Keratinocyte (primary cell): ENCODE measurements around the gene NTN3. TPM values are rescaled to one million over a fixed set of nuclear protein-coding genes. Genes with fewer than 3 reads are reported as not detected.

Experiments
- DNase-seq: peaks from one replicate; pipeline ENCODE4 v3.0.0-alpha.2; 2011; ENCODE audit warnings: low read depth, missing footprints, low spot score
- FAIRE-seq: peaks from 2 replicates; lab custom pipeline; 2011; peaks lifted over from hg19 to GRCh38; lab: Jason Lieb, UNC
- H2AFZ ChIP-seq: 2 replicates; pipeline ENCODE4 v1.6.0; 2012; ENCODE audit warnings: low read length, control low read depth, inconsistent platforms; ENCODE audit not compliant: control insufficient read depth
- H3K27ac ChIP-seq: 2 replicates; pipeline ENCODE4 v1.5.1; 2011; ENCODE audit warnings: low read length; ENCODE audit not compliant: control insufficient read depth, insufficient read depth
- H3K27me3 ChIP-seq: 3 replicates; pipeline ENCODE4 v1.6.0; 2011; ENCODE audit warnings: low read length; ENCODE audit not compliant: control insufficient read depth, insufficient read depth; ENCODE audit errors: extremely low read depth
- H3K36me3 ChIP-seq, 2 experiments: 2 replicates in 1 of 2; 3 replicates in 1 of 2; pipeline ENCODE4 v1.5.1; 2011; ENCODE audit warnings: low read length in 2 of 2, mild to moderate bottlenecking in 1 of 2; ENCODE audit not compliant: control insufficient read depth in 2 of 2, insufficient read depth in 2 of 2; ENCODE audit errors: extremely low read depth in 1 of 2
- H3K4me1 ChIP-seq: 3 replicates; pipeline ENCODE4 v1.5.1; 2011; ENCODE audit warnings: low read length; ENCODE audit not compliant: control insufficient read depth, insufficient read depth; ENCODE audit errors: extremely low read depth
- H3K4me2 ChIP-seq: 3 replicates; pipeline ENCODE4 v1.6.0; 2011; ENCODE audit warnings: low read depth, low read length; ENCODE audit not compliant: control insufficient read depth, insufficient read depth; ENCODE audit errors: extremely low read depth
- H3K4me3 ChIP-seq, 3 experiments: fragments of 200-600 bp in 1 of 3; sonication (generic) in 1 of 3; 2 replicates in 2 of 3; 3 replicates in 1 of 3; pipeline ENCODE4 v1.5.1; 2011 to 2016; ENCODE audit warnings: low read length in 3 of 3, mild to moderate bottlenecking in 3 of 3, control low read depth in 2 of 3, inconsistent platforms in 1 of 3, low read depth in 1 of 3, mixed read lengths in 1 of 3, mixed run types in 1 of 3, moderate library complexity in 1 of 3; ENCODE audit not compliant: control insufficient read depth in 2 of 3, insufficient read depth in 2 of 3; ENCODE audit errors: extremely low read depth in 1 of 3
- H3K79me2 ChIP-seq: 2 replicates; pipeline ENCODE4 v1.6.0; 2012; ENCODE audit warnings: low read length; ENCODE audit not compliant: control insufficient read depth, insufficient read depth
- H3K9ac ChIP-seq: 3 replicates; pipeline ENCODE4 v1.6.0; 2011; ENCODE audit warnings: low read length; ENCODE audit not compliant: control insufficient read depth, insufficient read depth; ENCODE audit errors: extremely low read depth
- H3K9me1 ChIP-seq: 3 replicates; pipeline ENCODE4 v1.6.0; 2011; ENCODE audit warnings: low read length; ENCODE audit not compliant: control insufficient read depth, insufficient read depth; ENCODE audit errors: extremely low read depth
- H3K9me3 ChIP-seq: 2 replicates; pipeline ENCODE4 v1.5.1; 2012; ENCODE audit warnings: low read depth, low read length; ENCODE audit not compliant: control insufficient read depth
- H4K20me1 ChIP-seq: 3 replicates; pipeline ENCODE4 v1.6.0; 2011; ENCODE audit warnings: low read length; ENCODE audit not compliant: control insufficient read depth, insufficient read depth; ENCODE audit errors: extremely low read depth
- EZH2 ChIP-seq: IDR thresholded peaks from one replicate; pipeline ENCODE4 v1.6.1; 2012; ENCODE audit warnings: inconsistent platforms, mild to moderate bottlenecking, low read length, moderate library complexity
- dilution Hi-C: fragments of 300-500 bp; cut with MboI; formaldehyde crosslinking; loops from one replicate; pipeline ENCODE4 v1.7.0; 2020; ENCODE audit warnings: low sequenced_read_pairs; ENCODE audit not compliant: extremely low pct_ligation_motif_present
- polyA plus RNA-seq, 5 experiments: library from polyadenylated mRNA; depleted of rRNA in 3 of 5; stranded (reverse) in 3 of 5; stranded (forward) in 1 of 5; unstranded in 1 of 5; fragments of >200 nt; gene quantifications; 1 replicate in 1 of 5; 2 replicates in 3 of 5; 3 replicates in 1 of 5; pipeline versions ENCODE4 v1.2.1 to v1.2.3, GENCODE V29; 2011 to 2012; ENCODE audit warnings: missing spikeins in 2 of 5, low read depth in 1 of 5, low replicate concordance in 1 of 5
- TF ChIP-seq, protein P1 (sequence below), 3 experiments: IDR thresholded peaks in 1 of 3; conservative IDR thresholded peaks in 1 of 3; optimal IDR thresholded peaks in 1 of 3; 2 replicates in 2 of 3; 3 replicates in 1 of 3; pipeline versions ENCODE3 to v1.5.1; 2011; ENCODE audit warnings: low read length in 3 of 3, mild to moderate bottlenecking in 3 of 3, moderate library complexity in 2 of 3, control low read depth in 1 of 3, inconsistent platforms in 1 of 3; ENCODE audit not compliant: insufficient read depth in 2 of 3; ENCODE audit errors: extremely low read depth in 1 of 3

NTN3 gene
- polyA plus RNA-seq, 1 donor (not counting 4 experiments of a cell fraction or from before 2014, with no cell fraction given): not detected

DNA sequence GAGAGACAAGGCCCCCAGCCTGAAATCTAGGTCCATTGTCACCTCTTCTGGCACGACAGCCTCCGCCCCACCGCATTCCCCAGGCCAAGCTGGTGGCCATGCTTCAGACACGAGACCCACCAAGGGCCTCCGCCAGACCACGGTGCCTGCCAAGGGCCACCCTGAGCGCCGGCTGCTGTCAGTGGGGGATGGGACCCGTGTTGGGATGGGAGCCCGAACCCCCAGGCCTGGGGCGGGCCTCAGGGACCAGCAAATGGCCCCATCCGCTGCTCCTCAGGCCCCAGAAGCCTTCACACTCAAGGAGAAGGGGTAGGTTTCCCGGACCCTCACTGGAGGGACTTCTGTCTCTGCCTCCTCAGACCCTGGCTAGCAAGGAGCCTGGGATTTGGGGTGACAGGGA is 10.2 kb upstream of the NTN3 start:
- peak overlapping the region; percentile 28 for H3K9ac ChIP-seq

DNA sequence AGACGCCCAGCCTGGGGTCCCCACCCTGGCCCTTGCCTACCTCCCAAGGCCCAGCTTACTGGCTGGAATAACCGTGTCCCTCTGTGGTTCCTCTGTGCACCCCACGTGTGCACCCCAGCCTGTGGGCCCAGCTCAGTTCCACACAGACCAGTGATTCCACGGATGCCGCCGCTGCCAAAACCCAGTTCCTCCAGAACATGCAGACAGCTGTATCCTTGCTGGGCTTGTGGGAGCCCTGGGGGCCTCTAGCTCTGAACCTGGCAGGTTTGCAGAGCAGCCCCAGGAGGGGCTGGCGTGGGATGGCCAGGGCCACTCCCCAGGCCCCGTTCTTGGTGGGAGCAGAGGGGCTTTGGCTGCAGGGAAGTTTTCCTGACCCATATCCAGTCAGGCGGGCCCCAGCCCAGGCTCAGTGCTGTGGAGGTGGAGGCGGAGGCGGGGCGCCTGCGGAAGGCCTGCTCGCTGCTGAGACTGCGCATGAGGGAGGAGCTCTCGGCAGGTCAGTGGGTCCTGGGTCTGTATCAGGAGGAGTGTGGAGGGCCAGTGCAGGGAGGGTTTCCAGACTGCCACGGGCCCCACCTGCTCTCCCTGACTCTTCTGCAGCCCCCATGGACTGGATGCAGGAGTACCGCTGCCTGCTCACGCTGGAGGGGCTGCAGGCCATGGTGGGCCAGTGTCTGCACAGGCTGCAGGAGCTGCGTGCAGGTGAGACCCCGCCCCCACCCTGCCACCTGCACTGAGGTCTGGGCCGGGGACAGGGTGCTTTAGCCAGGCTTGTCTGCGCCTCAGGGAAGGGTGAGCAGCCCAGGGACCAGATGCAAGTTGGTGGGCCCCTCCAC is 8.8 kb upstream of the NTN3 start:
- H3K9ac ChIP-seq: no peak overlapping the region
- TF ChIP-seq, protein P1, sequence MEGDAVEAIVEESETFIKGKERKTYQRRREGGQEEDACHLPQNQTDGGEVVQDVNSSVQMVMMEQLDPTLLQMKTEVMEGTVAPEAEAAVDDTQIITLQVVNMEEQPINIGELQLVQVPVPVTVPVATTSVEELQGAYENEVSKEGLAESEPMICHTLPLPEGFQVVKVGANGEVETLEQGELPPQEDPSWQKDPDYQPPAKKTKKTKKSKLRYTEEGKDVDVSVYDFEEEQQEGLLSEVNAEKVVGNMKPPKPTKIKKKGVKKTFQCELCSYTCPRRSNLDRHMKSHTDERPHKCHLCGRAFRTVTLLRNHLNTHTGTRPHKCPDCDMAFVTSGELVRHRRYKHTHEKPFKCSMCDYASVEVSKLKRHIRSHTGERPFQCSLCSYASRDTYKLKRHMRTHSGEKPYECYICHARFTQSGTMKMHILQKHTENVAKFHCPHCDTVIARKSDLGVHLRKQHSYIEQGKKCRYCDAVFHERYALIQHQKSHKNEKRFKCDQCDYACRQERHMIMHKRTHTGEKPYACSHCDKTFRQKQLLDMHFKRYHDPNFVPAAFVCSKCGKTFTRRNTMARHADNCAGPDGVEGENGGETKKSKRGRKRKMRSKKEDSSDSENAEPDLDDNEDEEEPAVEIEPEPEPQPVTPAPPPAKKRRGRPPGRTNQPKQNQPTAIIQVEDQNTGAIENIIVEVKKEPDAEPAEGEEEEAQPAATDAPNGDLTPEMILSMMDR (optimal IDR thresholded peaks at IDR 0.05 in 1 of 3, IDR thresholded peaks at IDR 0.05 in 1 of 3, conservative IDR thresholded peaks at IDR 0.05 in 1 of 3; ENCODE audit: extremely low read depth in 1 of 3, insufficient read depth in 2 of 3, low read length in 3 of 3): no peak
- no peak for TF ChIP-seq EZH2

More for the DNA sequence above, 10.2 kb upstream of the NTN3 start:
- Histone ChIP-seq H3K4me1 (peaks cover 10% of the 10 kb centered on the region), H2AFZ (no peak overlapping the region), H3K27ac (no peak overlapping the region), H3K4me2 (peak overlapping the region; percentile 93), H3K27me3 (no peaks in the 10 kb centered on the region), H3K4me3 (peak overlapping the region in 2 of 3 experiments; percentile 76 to 82), H3K36me3 (peaks cover 6 to 11% of the 10 kb centered on the region in 2 experiments), H3K79me2 (no peaks in the 10 kb centered on the region), H4K20me1 (no peaks in the 10 kb centered on the region), H3K9me3 (no peaks in the 10 kb centered on the region), H3K9me1 (no peaks in the 10 kb centered on the region)
- dilution Hi-C loops: no loop called here
- FAIRE-seq: no peak
- no peak for TF ChIP-seq EZH2
- TF ChIP-seq, protein P1 (optimal IDR thresholded peaks at IDR 0.05 in 1 of 3, IDR thresholded peaks at IDR 0.05 in 1 of 3, conservative IDR thresholded peaks at IDR 0.05 in 1 of 3; ENCODE audit: extremely low read depth in 1 of 3, insufficient read depth in 2 of 3, low read length in 3 of 3): no peak
- DNase-seq: no peak

More for the DNA sequence above, 8.8 kb upstream of the NTN3 start:
- Histone ChIP-seq H4K20me1 (no peaks in the 10 kb centered on the region), H2AFZ (no peak overlapping the region), H3K36me3 (peaks cover under 1% of the 10 kb centered on the region in 2 experiments), H3K27me3 (no peaks in the 10 kb centered on the region), H3K4me2 (no peak overlapping the region), H3K79me2 (no peaks in the 10 kb centered on the region), H3K4me3 (no peak overlapping the region), H3K9me1 (no peaks in the 10 kb centered on the region), H3K9me3 (no peaks in the 10 kb centered on the region), H3K27ac (no peak overlapping the region), H3K4me1 (peaks cover 10% of the 10 kb centered on the region)
- FAIRE-seq (no peak), DNase-seq (no peak)
- dilution Hi-C loops: no loop called here
